DMS53 treated with DMSO at 0.1 percent for 48 hours (cell line): ENCODE measurements around the gene GINM1.

Experiments
- DNase-seq: peaks from one replicate; lab custom pipeline; 2025; ENCODE audit not compliant: unreplicated experiment; lab: John Stamatoyannopoulos, UW

Gene GINM1

GRCh38 chr6:149593408-149593807 lies 27.2 kb downstream of the GINM1 start:
- DNase-seq, result no peak

GRCh38 chr6:149600508-149600907 lies 34.3 kb downstream of the GINM1 start:
- no peak for DNase-seq

GRCh38 chr6:149608381-149608982 lies 42.3 kb downstream of the GINM1 start:
- no peak for DNase-seq

- DNase-seq, result no peak
These were observed 48.2 kb downstream of the GINM1 start for GRCh38 chr6:149614337-149614736.

DNA sequence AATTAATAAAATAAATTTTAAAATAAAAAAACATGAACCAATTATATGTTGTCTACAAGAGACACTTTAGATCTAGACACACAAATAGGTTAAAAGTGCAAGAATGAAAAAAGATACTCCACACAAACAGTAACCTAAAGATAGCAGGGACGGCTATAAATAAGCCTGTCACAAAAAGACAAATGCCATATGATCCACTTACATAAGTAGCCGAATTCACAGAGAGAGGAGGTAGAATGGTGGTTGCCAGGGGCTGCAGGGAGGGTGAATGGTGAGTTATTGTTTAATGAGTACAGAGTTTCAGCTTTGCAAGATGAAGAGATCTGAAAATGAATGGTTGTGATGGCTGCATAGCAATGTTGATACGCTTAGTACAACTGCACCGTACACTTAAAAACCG lies 49.6 kb downstream of the GINM1 start:
- DNase-seq, result no peak

GRCh38 chr6:149627672-149628071 lies 61.5 kb downstream of the GINM1 start:
- no peak for DNase-seq

- no peak for DNase-seq
These were observed 62.8 kb downstream of the GINM1 start for GRCh38 chr6:149628875-149629510.

- no peak for DNase-seq
These were observed 68.1 kb downstream of the GINM1 start for GRCh38 chr6:149634315-149634714.

GRCh38 chr6:149636124-149636523 lies 69.9 kb downstream of the GINM1 start:
- no peak for DNase-seq
